ENCODE data around the gene PRKG1. TPM values are rescaled to one million over a fixed set of nuclear protein-coding genes. Genes with fewer than 3 reads are reported as not detected.

The PRKG1 gene
- total RNA-seq, 2 donors from 2014 or later: 17.8 to 31.1 TPM

- Histone ChIP-seq H3K27ac (no peak overlapping the region), H3K36me3 (no peaks in the 10 kb centered on the region), H3K4me3 (no peak overlapping the region), H3K9me3 (no peaks in the 10 kb centered on the region), H3K4me1 (peaks cover 0 to 8% of the 10 kb centered on the region in 2 donors), H3K27me3 (no peaks in the 10 kb centered on the region)
- DNase-seq (ENCODE audit: low spot score): no peak
- no peak for TF ChIP-seq CTCF (IDR thresholded peaks at IDR 0.05)
Observed at GRCh38 chr10:51532044-51532443, 457.8 kb downstream of the PRKG1 start.

GRCh38 chr10:51542853-51543252 is 468.6 kb downstream of the PRKG1 start:
- no peaks in the 10 kb centered on the region for H3K36me3 ChIP-seq
- peaks cover 0 to 5% of the 10 kb centered on the region in 2 donors for H3K4me1 ChIP-seq
- H3K4me3 ChIP-seq: no peak overlapping the region
- no peaks in the 10 kb centered on the region for H3K9me3 ChIP-seq
- H3K27me3 ChIP-seq: no peaks in the 10 kb centered on the region
- no peak for TF ChIP-seq CTCF (IDR thresholded peaks at IDR 0.05)
- no peak for DNase-seq (ENCODE audit: low spot score)
- H3K27ac ChIP-seq: no peak overlapping the region

- Histone ChIP-seq H3K27ac (no peak overlapping the region), H3K4me3 (no peak overlapping the region), H3K36me3 (no peaks in the 10 kb centered on the region), H3K9me3 (no peaks in the 10 kb centered on the region), H3K27me3 (no peaks in the 10 kb centered on the region), H3K4me1 (peaks cover 0 to 12% of the 10 kb centered on the region in 2 donors)
- DNase-seq (ENCODE audit: low spot score): no peak
- no peak for TF ChIP-seq CTCF (IDR thresholded peaks at IDR 0.05)
Observed at GRCh38 chr10:51544933-51545332, 470.6 kb downstream of the PRKG1 start.

GRCh38 chr10:51547941-51548340 is 473.7 kb downstream of the PRKG1 start:
- no peak for DNase-seq (ENCODE audit: low spot score)
- H3K4me3 ChIP-seq: no peak overlapping the region
- H3K36me3 ChIP-seq: no peaks in the 10 kb centered on the region
- TF ChIP-seq CTCF (IDR thresholded peaks at IDR 0.05): no peak
- H3K4me1 ChIP-seq: peaks cover 0 to 12% of the 10 kb centered on the region in 2 donors
- no peaks in the 10 kb centered on the region for H3K9me3 ChIP-seq
- no peaks in the 10 kb centered on the region for H3K27me3 ChIP-seq
- peak overlapping the region; percentile 27 to 59 for H3K27ac ChIP-seq

GRCh38 chr10:51552879-51553278 is 478.6 kb downstream of the PRKG1 start:
- Histone ChIP-seq H3K27ac (no peak overlapping the region), H3K27me3 (no peaks in the 10 kb centered on the region), H3K4me1 (peaks cover 0 to 6% of the 10 kb centered on the region in 2 donors), H3K36me3 (no peaks in the 10 kb centered on the region), H3K9me3 (no peaks in the 10 kb centered on the region), H3K4me3 (no peak overlapping the region)
- no peak for DNase-seq (ENCODE audit: low spot score)
- TF ChIP-seq CTCF (IDR thresholded peaks at IDR 0.05): no peak

- H3K36me3 ChIP-seq: no peaks in the 10 kb centered on the region
- no peak overlapping the region for H3K4me3 ChIP-seq
- TF ChIP-seq CTCF (IDR thresholded peaks at IDR 0.05): no peak
- no peak overlapping the region for H3K27ac ChIP-seq
- no peaks in the 10 kb centered on the region for H3K27me3 ChIP-seq
- no peak for DNase-seq (ENCODE audit: low spot score)
- H3K9me3 ChIP-seq: no peaks in the 10 kb centered on the region
- no peaks in the 10 kb centered on the region for H3K4me1 ChIP-seq
Observed at GRCh38 chr10:51564896-51565510, 490.7 kb downstream of the PRKG1 start.

All from right atrium auricular region (tissue), 2 donors.